Measurements from ENCODE around the gene ATXN1.
"Not testable (repeated sequence)": the region's sequence is repeated elsewhere in the genome, so short reads cannot be mapped to it uniquely, and the experiment has no call there.

Gene ATXN1

DNA sequence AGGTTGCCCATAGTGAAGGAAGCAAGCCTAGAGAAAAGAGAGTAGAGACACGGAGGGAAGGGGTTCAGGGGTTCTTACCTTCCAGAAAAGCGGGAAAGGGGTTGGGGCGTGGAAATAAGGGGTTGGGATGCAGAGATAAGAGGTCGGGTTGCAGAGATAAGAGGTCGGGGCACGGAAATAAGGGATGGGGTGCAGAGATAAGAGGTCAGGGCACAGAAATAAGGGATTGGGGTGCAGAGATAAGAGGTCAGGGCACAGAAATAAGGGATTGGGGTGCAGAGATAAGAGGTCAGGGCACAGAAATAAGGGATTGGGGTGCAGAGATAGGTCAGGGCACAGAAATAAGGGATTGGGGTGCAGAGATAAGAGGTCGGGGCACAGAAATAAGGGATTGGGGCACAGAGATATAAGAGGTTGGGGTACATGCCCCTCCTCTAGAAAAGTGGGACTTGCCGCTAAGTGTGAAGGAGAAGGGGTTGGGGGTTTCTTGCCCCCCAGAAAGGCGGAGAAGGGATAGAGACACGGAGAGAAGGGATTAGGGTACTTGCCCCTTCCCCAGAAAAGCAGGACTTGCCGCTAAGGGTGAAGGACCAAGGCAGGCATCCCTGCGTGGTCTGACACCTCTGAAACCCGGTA lies 497.7 kb downstream of the ATXN1 start:
- not testable (repeated sequence) for DNase-seq

DNA sequence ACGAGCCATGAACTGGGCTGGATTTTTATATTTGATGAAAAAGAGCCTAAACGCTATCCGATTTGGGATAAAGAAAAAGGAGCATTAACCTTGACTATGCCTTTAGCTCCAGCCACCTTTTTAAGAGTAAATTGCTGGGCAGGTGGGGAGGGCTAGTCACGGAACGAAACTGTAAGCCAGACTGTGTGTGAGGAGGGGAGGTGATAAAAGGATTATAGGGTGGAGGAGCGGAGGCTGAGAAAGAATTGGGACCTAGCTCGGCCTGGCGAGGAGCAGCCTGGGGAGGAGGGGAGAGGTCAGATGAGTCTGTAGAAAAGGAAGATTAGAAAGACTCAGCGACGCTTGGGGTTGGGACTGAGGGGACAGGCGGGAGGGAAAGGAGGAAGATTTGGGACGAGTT lies 498.5 kb downstream of the ATXN1 start:
- not testable (repeated sequence) for DNase-seq

DNA sequence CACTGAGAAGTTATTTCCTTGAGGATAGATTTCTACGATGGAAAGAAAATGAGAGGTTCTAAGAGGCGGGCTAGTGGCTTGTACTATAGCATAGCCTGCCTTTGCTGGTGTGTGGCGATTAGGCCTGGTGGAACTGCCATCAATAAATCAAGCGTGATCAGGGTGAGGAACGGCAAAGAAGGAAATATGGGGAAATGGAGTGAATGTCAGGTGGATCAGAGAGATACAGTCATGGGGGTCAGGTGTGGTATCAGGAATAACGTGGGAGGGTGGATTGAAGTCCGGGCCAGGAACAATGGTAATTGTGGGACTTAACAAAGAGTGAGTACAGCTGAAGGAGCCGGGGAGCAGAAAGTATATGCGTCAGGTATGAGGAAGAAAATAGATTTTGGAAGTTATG lies 500.7 kb downstream of the ATXN1 start:
- not testable (repeated sequence) for DNase-seq

DNA sequence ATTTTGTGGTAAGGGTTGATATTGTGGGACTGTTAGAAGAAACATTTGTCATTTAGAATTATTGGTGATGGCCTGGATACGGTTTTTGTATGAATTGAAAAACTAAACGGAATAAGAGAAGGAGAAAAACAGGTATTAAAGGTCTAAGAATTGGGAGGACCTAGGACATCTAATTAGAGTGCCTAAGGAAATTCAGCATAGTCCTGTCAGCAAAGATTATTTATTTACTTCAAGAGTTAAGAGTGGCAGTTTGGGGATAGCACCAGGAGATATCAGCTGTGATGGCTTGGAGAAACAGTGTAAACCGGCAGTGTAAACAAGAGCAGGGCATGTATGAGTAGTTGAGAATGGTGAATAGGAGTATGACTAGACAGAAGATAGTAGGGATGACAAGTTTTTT lies 501.7 kb downstream of the ATXN1 start:
- not testable (repeated sequence) for DNase-seq

DNA sequence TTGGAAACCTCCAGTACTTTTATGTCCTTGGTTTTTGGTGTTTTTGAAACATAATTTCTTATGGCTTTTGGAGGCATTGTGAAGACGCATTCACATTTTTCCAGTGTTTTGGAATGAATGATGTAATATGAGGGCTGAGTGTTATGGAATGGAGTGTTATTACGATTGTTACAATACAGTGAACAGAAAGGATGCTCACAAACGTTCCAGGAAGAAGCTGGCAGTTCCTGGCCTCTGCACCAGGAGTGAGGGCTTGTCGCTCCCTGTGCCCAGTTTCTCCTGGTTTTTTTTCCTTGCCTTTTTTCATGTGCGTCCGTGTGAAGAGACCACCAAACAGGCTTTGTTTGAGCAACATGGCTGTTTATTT lies 502.6 kb downstream of the ATXN1 start:
- no peak for DNase-seq

DNA sequence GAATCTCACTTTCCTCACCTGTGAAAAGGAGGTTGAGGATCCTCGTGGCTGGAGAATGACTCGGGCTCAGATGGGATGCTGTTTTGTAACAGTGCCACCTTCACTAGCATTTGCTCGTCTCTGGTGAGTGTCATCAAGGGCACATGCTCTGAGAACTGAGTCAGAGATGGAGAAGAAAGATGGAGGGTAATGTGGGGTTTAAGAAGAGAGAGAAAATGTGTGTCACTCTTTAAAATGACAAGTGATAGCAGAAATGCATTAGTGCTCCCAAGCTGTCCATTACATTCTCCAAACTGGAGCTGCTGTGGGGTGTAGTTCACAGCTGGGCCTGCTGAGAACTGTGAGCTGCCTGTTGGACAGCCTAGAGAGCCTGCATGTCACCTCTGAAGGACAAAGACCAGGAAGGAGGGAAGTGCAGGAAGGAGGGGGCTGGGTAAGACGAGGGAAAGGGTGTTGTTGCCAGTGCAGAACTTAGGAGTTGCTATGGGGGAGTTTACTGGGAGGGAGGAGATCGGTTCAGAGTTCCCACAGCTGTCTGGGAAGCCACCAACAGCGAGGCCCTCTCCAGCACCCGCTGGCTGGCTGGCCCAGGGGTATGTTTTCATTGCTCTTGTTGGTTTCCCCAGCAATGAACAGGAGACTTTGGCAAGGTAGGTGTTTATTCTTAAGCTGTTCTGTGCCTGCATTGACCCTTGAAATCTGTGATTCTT lies 503.1 kb downstream of the ATXN1 start:
- no peak for DNase-seq

DNA sequence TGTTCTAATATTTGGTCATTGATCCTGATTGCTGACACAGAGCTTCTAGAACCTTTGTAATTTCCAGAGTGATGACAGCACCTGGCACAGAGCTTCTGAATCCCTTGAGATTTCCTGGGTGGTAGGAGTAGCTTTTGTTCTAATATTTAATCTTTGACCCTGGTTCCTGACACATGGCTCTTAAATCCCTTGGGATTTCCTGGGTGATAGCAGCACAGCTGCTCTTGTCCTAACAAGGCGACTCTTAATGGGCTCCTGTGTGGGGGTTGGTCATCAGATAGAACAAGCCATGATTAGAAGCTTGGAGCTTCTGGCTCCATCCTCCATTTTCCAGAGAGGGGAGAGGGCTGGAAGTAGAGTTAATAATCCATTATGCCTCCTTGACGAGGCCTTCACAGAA lies 504.5 kb downstream of the ATXN1 start:
- DNase-seq: no peak

DNA sequence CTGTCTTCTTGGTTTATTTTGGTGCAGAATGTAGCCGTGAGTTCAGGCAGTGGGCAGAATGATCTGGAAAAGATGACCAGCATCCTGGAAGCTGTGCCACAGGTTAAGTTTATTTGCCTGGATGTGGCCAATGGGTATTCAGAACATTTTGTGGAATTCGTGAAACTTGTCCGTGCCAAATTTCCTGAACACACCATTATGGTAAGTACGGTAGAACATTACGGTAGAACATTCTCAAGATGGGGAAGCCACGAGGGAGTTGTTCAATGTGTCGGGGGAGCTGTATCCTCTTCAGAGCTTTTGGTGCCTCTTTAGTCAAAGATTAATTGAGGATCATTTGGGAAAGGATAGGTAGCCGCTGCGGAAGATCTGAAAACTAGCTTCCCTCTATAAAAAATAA lies 506.7 kb downstream of the ATXN1 start:
- DNase-seq: no peak

DNA sequence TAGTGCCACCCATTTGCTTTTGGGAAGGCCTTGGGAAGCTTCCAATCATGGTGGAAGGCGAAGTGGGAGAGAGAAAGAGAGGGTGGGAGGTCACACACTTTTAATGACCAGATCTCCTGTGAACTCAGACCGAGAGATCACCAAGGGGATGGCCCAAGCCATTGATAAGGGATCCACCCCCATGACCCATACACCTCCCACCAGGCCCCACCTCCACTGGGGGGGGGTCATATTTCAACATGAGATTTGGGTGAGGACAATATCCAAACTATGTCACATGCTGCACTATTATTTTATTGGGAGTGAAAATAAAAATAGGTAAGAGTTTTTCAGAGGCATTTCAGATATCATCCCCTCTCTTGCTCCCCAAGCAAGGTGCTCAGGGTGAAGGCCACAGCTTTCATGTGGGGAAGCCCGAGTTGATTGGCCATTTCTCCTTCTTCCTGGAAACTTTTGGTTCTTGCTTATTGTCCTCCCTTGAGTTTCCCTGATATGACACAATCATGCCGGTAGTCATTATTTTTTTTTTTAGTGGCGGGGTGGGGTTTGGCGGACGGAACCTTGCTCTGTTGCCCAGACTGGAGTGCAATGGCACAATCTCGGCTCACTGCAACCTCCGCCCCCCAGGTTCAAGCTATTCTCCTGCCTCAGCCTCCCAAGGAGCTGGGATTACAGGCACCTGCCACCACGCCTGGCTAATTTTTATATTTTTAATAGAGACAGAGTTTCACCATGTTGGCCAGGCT lies 507.7 kb downstream of the ATXN1 start:
- no peak for DNase-seq

DNA sequence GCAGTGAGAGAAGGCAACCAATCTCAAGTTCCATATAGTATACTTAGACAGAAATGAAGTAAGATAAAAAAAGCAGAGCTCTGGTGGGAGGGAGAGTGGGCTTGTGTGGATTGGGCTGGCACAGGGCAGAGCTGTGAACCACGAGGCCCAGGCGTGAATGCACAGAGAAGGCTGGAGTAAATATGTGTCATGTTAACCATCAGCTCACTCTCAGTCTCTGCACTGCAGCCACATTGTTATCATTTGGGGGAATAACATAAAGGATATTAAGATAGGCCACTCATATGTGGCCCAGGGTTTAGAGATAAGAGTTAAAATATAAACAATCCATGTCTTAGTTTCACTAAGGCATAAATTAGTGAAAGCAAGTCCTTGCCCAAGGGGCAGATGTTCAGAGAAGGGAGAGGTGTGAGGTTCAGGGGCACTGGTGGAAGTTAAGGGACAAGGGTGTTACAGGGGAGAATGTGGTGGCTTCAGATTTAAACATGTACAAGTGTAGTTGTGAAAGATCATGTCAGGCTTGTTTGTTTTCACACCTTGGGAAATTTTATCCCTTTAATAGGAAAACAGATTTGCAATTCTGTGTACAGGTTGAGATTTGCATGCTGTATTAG lies 508.5 kb downstream of the ATXN1 start:
- no peak for DNase-seq

DNA sequence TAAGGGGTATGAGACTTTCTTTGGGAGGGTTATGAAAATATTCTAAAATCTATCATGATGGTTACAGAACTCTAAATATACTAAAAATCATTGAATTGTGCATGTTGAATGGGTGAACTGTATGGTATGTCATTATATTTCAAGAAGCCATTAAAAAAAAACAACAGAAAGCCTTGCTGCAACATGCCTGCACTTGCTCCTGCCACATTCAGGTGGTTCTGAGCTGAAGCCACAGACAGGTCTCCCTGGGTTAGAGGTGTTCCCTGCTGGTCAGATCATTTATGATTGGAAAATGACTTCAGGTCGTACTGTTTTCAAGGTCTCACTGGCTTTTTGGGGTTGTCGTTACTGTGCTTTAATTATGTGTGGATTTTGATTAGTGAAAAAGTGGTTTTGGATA lies 509.6 kb downstream of the ATXN1 start:
- DNase-seq: no peak

DNA sequence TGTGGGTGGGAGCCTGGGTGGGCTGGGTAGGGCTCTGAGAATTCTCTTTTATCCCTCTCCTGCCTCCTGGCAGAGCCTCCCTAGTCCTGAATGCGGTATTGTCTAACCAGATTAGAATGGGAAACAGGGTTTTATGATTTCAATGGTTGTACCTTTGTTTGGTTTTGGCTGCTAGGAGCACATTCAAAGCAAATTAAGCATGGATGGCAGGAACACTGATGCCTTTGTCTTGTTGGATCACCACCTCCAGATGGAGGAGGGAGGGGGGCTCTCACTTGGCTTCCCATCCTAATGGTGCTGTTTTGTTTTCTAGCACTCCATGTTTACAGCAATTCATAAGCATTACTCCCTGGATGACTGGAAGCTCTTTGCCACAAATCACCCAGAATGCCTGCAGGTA lies 511.3 kb downstream of the ATXN1 start:
- DNase-seq: no peak

Measured in CD4-positive, alpha-beta T cell treated with Interferon alpha-2 for 1 hour (primary cell).